Fibroblast of pulmonary artery (primary cell): ENCODE results near the gene OXCT1.
"Not testable (repeated sequence)": the region's sequence is repeated elsewhere in the genome, so short reads cannot be mapped to it uniquely, and the experiment has no call there.

Experiments
- DNase-seq: peaks from one replicate; pipeline ENCODE4 v3.0.0-alpha.2; 2010; ENCODE audit warnings: low read depth
- H3K4me3 ChIP-seq: replicated peaks from 2 replicates; pipeline ENCODE4 v1.5.1; 2011; ENCODE audit warnings: low read depth, mild to moderate bottlenecking, control low read depth, low read length, moderate library complexity
- TF ChIP-seq, protein P1 (sequence below): IDR thresholded peaks from 2 replicates; pipeline ENCODE4 v1.5.1; 2011; ENCODE audit warnings: mild to moderate bottlenecking, control low read depth, low read length, inconsistent platforms; ENCODE audit errors: missing control alignments

OXCT1 gene

DNA sequence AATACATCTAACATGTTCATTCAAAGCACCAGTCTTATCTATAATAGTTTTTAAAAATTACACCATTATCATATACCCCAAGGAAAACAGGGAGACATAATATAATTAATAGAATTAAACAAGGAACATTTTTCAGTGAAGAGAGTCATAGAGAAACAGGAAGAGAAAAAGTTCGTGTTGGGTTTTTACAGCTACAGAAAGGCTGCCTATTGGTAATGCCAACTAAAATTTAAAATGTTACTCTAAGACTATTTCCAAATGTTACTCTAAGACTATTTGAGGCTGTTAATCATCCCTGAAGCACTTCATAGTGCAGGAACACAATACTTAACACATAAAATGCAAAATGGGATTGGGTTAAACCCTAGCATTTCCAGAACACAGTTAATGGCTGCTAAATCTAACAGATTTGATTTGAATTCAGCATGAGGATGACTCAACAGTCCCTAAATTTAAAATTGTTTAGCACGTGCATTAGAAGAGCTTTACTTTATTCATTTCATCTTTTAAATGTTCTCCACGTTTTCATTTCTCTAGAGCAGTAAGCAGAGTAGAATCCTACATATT, 54.5 kb downstream of the OXCT1 start:
- TF ChIP-seq, protein P1, sequence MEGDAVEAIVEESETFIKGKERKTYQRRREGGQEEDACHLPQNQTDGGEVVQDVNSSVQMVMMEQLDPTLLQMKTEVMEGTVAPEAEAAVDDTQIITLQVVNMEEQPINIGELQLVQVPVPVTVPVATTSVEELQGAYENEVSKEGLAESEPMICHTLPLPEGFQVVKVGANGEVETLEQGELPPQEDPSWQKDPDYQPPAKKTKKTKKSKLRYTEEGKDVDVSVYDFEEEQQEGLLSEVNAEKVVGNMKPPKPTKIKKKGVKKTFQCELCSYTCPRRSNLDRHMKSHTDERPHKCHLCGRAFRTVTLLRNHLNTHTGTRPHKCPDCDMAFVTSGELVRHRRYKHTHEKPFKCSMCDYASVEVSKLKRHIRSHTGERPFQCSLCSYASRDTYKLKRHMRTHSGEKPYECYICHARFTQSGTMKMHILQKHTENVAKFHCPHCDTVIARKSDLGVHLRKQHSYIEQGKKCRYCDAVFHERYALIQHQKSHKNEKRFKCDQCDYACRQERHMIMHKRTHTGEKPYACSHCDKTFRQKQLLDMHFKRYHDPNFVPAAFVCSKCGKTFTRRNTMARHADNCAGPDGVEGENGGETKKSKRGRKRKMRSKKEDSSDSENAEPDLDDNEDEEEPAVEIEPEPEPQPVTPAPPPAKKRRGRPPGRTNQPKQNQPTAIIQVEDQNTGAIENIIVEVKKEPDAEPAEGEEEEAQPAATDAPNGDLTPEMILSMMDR = no peak
- no peak overlapping the region for H3K4me3 ChIP-seq
- DNase-seq = no peak

DNA sequence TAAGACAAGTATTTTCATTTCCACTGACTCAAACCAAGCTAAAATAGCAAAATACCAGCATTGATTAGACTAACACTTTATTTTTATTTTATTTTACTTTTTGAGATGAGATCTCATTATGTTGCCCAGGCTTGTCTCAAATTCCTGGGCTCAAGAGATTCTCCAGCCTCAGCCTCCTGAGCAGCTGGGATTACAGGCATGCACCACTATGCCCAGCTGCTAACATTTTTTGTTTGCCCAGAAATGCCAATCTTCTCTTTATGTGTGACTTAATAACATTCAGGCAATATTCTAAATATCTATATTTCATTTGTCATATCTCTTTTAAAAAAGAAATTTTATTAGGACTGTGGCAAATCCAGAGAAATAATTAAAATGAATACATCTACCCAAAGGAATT, 55.0 kb downstream of the OXCT1 start:
- no peak overlapping the region for H3K4me3 ChIP-seq
- TF ChIP-seq, protein P1 = no peak
- no peak for DNase-seq

DNA sequence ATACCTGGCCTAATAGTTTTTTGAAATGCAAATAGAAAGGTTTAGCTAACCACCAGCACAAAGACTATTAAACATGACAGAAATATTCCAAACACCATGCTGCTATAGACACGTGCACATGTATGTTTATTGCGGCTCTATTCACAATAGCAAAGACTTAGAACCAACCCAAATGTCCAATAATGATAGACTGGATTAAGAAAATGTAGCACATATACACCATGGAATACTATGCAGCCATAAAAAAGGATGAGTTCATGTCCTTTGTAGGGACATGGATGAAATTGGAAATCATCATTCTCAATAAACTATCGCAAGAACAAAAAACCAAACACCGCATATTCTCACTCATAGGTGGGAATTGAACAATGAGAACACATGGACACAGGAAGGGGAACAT, 55.9 kb downstream of the OXCT1 start:
- not testable (repeated sequence) for DNase-seq, H3K4me3 ChIP-seq

DNA sequence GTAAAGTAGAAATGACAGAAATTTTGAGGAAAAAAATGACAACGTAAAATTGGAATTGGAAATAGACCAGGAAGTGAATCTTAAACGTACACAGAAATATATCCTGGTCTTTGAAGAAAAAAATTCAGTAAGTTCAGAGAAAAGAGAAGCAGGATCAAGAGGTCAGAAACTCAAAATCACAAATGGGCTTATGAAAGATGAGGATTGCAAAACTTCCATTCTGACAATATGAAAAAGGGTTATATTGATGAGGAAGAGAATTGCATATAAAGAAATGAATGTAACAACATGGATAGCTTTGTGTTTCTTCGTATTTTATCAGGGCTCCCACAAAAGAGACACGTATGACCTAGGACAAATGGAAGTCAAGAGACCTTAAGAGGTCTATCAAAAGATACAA, 58.1 kb downstream of the OXCT1 start:
- TF ChIP-seq, protein P1 = no peak
- no peak overlapping the region for H3K4me3 ChIP-seq
- no peak for DNase-seq

DNA sequence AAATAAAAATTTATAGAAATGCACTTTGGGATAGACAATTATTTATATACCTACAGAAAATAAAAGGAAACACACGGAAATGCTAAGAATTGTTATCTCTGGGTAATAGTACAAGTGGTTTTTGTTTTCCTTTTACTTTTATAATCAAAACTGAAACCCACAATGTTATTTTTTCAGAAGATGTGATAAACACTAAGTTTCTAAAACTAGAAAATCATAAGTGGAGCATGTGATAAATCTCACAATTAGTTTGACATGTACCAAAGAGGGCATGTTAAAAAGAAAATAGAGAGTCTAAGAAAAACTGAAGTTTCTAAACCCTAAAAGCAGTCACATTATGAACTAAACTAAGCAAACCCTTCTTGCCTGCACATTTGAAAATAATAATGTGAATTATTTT, 61.1 kb downstream of the OXCT1 start:
- TF ChIP-seq, protein P1 = no peak
- H3K4me3 ChIP-seq = no peak overlapping the region
- DNase-seq = no peak

DNA sequence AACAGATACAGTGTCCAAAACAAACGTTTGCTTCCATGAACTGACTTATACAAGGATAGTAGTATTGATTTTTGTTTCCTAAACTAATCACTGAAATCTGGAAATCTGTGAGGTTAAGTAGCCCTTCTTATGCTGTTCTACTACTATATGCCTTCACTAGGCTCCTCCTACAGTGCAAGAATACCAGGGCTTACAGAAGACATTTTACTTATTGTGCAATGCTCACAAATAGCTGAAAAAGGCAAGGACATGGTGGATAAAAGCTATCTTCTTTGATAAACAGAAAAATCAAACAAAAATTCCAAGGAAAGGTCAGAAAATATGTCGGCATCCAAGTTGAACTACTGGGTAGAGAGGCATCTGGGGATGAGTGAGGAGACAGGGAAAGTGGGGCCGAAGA, 61.9 kb downstream of the OXCT1 start:
- TF ChIP-seq, protein P1 = no peak
- no peak overlapping the region for H3K4me3 ChIP-seq
- peak; percentile 22 for DNase-seq

DNA sequence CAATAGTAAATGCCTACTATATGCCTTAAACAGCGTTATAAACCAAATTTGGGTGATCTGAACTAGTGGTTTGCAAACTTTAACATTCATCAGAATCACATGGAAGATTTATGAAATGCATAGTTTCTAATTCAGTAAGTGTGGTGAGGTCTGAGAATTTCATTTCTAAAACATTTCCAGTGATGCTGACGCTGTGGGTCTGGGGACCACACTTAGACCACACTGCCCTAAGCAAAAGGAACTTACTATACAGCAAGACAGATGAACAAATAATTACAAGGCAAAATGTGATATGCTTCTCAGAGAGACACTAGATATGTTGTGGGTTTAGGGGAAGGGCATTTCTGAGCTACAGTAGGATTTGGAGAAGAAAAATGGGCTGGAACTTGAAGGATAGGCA, 72.6 kb downstream of the OXCT1 start:
- no peak for DNase-seq
- no peak overlapping the region for H3K4me3 ChIP-seq
- TF ChIP-seq, protein P1 = no peak
